NCI-H2171 treated with DMSO at 0.1 percent for 48 hours (cell line): ENCODE measurements around the gene PTPRE.

Experiments used
- DNase-seq: peaks from one replicate; lab custom pipeline; 2025; lab: John Stamatoyannopoulos, UW

The PTPRE gene

DNA sequence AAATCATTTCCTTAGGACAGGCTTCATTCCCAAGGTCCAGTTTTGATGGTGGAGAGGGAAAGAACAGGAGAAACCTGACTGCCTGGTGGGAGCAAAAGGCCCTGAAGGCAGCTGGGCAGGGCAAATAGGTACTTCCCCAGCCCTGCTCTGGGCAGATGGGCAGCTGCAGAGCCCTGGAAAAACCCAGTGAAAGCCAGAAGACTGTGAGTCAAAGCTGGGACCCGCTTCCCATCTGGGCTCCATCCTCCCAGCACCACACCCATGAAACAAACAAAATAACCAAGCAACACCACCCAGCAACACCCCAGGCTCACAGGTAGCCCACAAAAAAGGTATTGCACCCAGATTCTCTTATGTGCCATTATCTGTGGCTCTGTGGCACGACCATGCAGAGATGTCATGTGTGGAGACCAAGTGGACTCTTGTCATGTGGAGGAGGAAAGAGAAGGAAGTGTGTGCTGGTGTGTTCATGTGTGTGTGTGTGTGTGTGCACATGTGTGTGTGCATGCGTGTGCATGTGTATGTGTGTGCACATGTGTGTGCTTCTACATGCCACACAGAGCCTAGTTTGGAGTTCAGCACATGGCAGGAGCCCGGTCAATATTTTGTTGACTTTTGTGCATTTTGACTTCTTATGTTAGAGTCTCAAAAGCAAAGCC lies 24.0 kb upstream of the PTPRE start:
- DNase-seq = no peak

DNA sequence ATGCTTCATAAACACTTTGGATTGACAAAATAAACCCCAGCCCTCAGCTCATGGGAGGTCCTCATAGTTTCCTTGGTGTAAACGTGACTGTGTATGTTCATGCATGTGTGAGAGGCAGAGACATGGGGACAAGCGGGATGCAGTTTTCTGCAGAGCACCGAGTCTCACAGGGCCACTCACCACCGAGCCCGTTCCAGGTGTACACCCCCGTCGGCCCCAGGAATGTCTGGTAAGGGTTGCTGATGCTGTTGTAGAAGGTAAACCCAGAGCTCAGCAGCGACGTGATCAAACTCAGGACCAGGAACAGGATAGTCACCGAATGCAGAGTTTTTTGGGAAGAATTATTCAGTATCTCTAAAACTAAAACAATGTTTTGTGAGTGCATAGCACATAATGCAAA lies 23.4 kb upstream of the PTPRE start:
- DNase-seq = no peak

GRCh38 chr10:127884501-127884900 lies 22.4 kb upstream of the PTPRE start:
- DNase-seq = no peak

- DNase-seq = no peak
These were observed 20.4 kb upstream of the PTPRE start for GRCh38 chr10:127886371-127887051.

- no peak for DNase-seq
These were observed 19.1 kb upstream of the PTPRE start for GRCh38 chr10:127887541-127888415.

- DNase-seq = no peak
These were observed 18.2 kb upstream of the PTPRE start for GRCh38 chr10:127888521-127889312.

GRCh38 chr10:127889605-127890195 lies 17.2 kb upstream of the PTPRE start:
- DNase-seq = no peak

- DNase-seq = no peak
These were observed 16.7 kb upstream of the PTPRE start for GRCh38 chr10:127890216-127890615.

DNA sequence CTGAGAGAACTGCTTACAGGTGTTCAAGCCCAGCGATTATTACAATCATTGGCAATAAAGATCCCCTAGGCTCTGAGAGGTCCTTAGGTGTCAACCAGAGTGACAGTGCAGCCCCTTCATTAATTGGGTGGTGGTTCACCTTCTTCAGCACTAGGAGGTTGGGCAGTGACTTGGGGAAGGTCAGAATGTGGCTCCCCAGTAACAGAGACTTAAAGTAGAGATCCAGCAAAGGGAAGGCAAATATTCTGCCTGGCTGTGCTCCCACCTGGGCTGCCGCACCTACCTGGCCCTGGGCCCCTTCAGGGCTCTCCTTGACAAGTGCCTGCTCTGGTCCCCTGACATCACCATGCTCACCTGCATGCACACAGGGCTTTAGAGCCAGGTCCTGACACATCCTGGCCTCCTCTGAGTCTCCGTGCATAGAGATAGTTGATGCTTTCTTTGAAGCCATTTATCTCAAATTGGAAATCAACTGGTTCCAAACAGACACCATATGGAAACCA lies 16.0 kb upstream of the PTPRE start:
- no peak for DNase-seq

GRCh38 chr10:127892743-127893142 lies 14.2 kb upstream of the PTPRE start, which contains the start of gene CLRN3:
CLRN3 (minus strand) TSS chr10:127892941; CDS start chr10:127892784, 157 bp downstream.
- DNase-seq = no peak

GRCh38 chr10:127894146-127894545 lies 12.8 kb upstream of the PTPRE start:
- DNase-seq = no peak

DNA sequence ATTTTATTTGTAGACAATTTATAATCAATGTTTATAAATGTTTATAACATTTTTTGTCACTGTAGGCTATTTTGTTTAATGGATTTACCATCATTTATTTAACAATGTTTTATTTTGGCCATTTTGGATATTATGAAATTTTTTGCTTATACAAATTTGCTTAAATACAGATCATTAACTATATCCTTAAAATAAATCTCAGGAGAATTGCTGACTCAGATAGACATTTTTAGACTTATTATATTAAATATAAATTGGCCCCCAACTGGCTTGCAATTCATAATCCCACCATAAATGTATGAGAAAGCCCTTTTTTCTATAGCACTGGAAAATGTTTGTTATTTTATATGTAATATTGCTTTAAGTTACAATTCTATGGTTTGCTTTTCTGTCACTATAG lies 10.3 kb upstream of the PTPRE start:
- no peak for DNase-seq

- no peak for DNase-seq
These were observed 9.7 kb upstream of the PTPRE start for GRCh38 chr10:127897177-127897576.

- DNase-seq = no peak
These were observed 7.0 kb upstream of the PTPRE start for GRCh38 chr10:127899766-127900387.

- no peak for DNase-seq
These were observed 3.1 kb upstream of the PTPRE start for GRCh38 chr10:127903789-127904188.

GRCh38 chr10:127904311-127905000 lies 2.4 kb upstream of the PTPRE start:
- DNase-seq = no peak

DNA sequence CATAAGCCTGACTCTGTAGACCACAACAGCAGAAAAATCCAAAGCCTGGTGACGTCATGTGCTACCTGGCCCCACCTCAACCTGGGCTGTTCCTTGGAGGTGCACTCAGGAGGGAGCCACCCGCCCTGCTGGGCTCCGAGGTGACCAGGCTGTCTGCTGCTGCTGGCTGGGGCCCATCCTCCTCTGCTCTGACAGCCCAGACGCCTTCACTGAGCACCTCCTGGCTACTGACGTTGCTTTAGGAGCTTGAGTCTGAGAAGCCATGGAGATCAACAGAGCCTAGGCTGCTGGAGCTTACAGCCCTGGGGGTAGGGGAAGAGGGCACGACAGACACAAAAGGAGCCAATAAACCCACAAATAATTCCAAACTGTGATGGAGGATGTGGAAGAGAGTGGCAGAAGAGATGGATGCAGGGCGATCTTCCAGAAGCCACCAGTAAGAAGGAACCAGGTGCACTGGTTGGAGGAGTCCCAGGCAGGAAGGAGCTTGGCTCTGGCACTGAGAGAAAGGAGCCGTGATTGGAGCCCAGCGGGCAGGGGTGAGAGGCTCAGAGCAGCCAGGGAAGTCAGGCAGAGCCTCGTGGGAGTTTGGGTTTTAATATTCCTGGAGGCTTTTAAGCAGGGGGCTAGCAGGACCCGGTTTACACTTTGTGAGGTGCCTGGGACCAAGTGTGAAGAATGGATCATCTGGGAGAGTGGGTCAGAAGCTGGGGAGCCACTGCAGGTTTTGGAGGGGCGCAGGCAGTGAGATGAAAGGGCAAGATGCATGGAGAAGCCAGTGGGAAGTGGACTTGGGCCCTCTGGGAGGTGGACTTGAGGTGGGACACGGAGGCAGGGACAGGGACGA lies 1.7 kb upstream of the PTPRE start:
- no peak for DNase-seq

DNA sequence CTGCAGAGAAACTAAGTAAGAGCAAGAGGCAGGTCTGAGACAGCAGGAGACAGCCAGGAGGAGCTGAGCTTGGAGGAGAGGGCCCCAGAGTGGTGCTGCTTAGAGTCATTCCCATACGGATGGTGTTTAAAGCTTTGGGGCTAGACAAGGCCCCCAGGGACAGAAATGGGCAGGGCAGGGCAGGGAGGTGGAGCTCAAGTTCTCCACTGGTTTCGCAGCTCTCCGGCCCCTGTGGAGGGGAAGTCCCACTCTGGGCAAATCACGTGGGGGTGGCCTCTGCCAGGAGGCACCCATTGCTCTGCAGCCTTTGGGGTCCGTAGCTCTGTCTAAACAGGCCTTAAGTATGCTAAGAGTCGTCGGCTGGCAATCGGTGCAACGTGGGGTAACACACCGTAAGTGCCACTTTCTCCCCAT lies 1.0 kb upstream of the PTPRE start:
- DNase-seq = no peak

DNA sequence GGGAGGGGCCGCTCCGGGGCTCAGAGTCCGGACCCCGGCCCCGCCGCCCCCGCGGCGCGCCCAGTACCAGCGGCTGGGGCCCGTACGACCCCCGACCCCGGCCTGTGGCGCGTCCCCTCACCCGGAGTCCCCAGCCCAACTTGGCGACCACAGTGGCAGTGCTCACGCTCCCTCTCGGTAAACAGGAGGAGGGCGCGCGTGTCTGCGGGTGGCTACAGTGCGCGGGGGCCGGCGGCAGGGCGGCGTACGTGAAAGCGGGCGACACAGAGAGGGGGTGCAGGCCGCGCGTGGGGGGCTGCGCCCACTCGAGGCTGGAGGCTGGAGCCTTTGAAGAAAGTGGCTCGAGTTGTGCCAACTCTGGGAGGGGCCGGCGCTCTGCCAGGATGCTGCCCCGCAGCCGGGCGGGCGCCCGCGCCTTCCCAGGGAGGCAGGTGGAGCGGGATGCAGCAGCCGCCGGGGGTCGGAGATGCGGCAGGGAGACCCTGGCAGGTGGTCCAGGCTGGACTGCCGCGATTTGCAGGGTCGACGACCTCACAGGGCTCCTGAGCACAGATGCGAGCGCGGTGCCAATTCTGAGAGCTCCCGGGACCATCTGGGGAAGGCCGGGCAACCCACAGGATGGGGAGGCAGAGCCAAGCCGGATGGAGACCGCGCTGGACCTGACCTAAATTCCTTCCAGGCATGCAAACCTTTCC lies 655 bp downstream of the PTPRE start:
- no peak for DNase-seq
